GM12878 (cell line): ENCODE data around the gene HUS1B. TPM values are rescaled to one million over a fixed set of nuclear protein-coding genes. Genes with fewer than 3 reads are reported as not detected.
A peak's percentile ranks its signal among the peaks of the same experiment; 100 is the strongest.

Source experiments
- ATF2 ChIP-seq: IDR thresholded peaks from 2 replicates; pipeline ENCODE4 v1.6.1; 2012; ENCODE audit warnings: low read length, inconsistent platforms
- CUX1 ChIP-seq: IDR thresholded peaks from 2 replicates; pipeline ENCODE4 v1.6.1; 2012; ENCODE audit warnings: improper control_type of control experiment, low read depth, low read length; ENCODE audit not compliant: insufficient replicate concordance
- E4F1 ChIP-seq: fragments of 450-650 bp; IDR thresholded peaks from 2 replicates; pipeline ENCODE4 v1.6.1; 2018; ENCODE audit warnings: borderline replicate concordance, mild to moderate bottlenecking; ENCODE audit not compliant: partially characterized antibody
- EED ChIP-seq: sonication (generic); IDR thresholded peaks from 2 replicates; pipeline ENCODE4 v1.6.1; 2016; ENCODE audit warnings: antibody characterized with exemption, low read depth
- EP300 ChIP-seq, 2 experiments: fragments of 150-350 bp in 1 of 2; IDR thresholded peaks; 2 replicates each; pipeline ENCODE4 v1.6.1; 2011 to 2012; ENCODE audit warnings: low read depth in 2 of 2, low read length in 2 of 2, borderline replicate concordance in 1 of 2, improper control_type of control experiment in 1 of 2, inconsistent platforms in 1 of 2; ENCODE audit not compliant: control insufficient read depth in 1 of 2
- ESRRA ChIP-seq: IDR thresholded peaks from 2 replicates; pipeline ENCODE4 v1.6.1; 2012; ENCODE audit warnings: mild to moderate bottlenecking, low read length, improper control_type of control experiment
- POU2F2 ChIP-seq: IDR thresholded peaks from 3 replicates; pipeline ENCODE4 v1.6.1; 2011; ENCODE audit warnings: low read depth, mild to moderate bottlenecking, low read length, borderline replicate concordance
- RELB ChIP-seq: fragments of 450-650 bp; IDR thresholded peaks from 2 replicates; pipeline ENCODE4 v1.6.1; 2017; ENCODE audit warnings: low read depth, mild to moderate bottlenecking, moderate library complexity
- polyA plus RNA-seq, 11 experiments: library from polyadenylated mRNA; depleted of rRNA in 4 of 11; unstranded in 6 of 11; stranded (reverse) in 5 of 11; fragments of >200 nt; fragmentation: Nextera tagmentation in 4 of 11; fragmentation: Illumina TruSeq in 1 of 11; extraction: Ambion mirVana in 4 of 11; extraction: Trizol in 1 of 11; gene quantifications; 1 replicate in 1 of 11; 2 replicates in 10 of 11; pipeline versions ENCODE4 v1.2.1 to v1.2.3, GENCODE V29; 2011 to 2016; ENCODE audit warnings: inconsistent platforms in 2 of 11, missing spikeins in 2 of 11, low read depth in 1 of 11
- total RNA-seq, 4 experiments: library from RNA; depleted of rRNA in 3 of 4; stranded (reverse); fragments of >200 nt in 3 of 4; fragmentation: Illumina TruSeq in 1 of 4; extraction: Trizol in 1 of 4; gene quantifications; 2 replicates each; pipeline versions ENCODE4 v1.2.1 to v1.2.3, GENCODE V29; 2013 to 2021

HUS1B gene
- total and polyA plus RNA-seq, 10 of the 15 experiments (the other 5 are each of a cell fraction or from before 2014, with no cell fraction given) = 0.11 to 1.3 (median 0.68) TPM; not detected in 3

- TF ChIP-seq ATF2 (no peak), E4F1 (no peak), EED (peak; percentile 73), ESRRA (no peak), CUX1 (no peak), EP300 (IDR thresholded peaks at IDR 0.05; ENCODE audit: borderline replicate concordance in 1 of 2, control insufficient read depth in 1 of 2, low read depth in 2 of 2, low read length in 2 of 2) (no peak), POU2F2 (no peak), RELB (no peak)
- TF ChIP-seq, all 136 proteins: peak for 2
Observed at GRCh38 chr6:683742-684440, 27.0 kb upstream of the HUS1B start (continued).
